ENCODE data around the gene LCN2.

Gene LCN2

DNA sequence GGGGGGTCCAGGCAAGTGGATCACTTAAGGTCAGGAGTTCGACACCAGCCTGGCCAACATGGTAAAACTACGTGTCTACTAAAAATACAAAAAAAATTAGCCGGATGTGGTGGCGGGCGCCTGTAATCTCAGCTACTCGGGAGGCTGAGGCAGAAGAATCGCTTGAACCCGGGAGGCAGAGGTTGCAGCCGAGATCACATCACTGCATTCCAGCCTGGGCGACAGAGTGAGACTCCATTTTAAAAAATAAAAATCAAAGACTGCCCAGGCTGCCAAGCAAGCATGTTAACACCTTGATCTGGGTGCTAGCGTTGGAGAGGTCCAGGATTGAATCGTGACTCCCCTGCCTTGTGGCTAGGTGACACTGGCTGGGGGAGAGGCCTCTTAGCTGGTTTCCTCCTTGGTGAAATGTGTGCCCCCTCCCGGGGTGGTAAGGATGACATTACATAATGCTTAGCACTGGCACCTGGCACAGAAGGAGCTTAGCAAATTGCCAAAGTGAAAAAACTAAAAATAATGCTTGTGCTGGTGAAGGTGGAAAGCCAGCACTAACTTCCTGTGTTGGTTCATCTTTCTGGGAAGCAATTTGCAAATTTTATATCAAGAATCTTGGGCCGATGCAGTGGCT is 44.3 kb downstream of the LCN2 start:
- no peak for DNase-seq (ENCODE audit: low read depth in 2 of 2)

- no peak for DNase-seq (ENCODE audit: low read depth in 2 of 2)
Observed at GRCh38 chr9:128201441-128202369, 52.5 kb downstream of the LCN2 start.

DNA sequence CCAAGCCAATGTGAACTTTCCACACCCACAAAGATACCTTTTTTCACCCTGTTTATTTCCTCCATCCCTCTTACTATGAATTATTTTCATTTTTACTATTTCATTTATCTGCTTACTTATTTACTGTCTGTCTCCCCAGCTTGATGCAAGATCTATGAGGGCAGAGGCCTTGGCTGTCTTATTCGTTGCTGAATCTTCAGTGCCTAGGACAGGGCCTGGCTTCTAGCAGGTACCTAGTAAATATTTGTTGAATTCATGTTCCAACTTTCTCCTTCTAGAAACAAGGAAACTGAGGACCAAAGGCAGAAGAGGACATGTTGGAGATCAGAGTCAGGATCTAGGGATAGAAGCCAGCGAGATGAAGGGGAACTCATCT is 53.4 kb downstream of the LCN2 start:
- no peak for DNase-seq (ENCODE audit: low read depth in 2 of 2)

All from stimulated activated CD4-positive, alpha-beta T cell treated with anti-CD3 and anti-CD28 coated beads, Interleukin-1b, Interleukin-23, amount 100 ng/mL, for 1 hour (primary cell).